Bronchial epithelial cell (primary cell): ENCODE data around the gene HDGF. TPM values are rescaled to one million over a fixed set of nuclear protein-coding genes. Genes with fewer than 3 reads are reported as not detected.
A peak's percentile ranks its signal among the peaks of the same experiment; 100 is the strongest.

Experiments
- DNase-seq: peaks from one replicate; pipeline ENCODE4 v3.0.0-alpha.2; 2010; ENCODE audit warnings: low read depth
- FAIRE-seq: peaks from 2 replicates; lab custom pipeline; 2011; peaks lifted over from hg19 to GRCh38; lab: Jason Lieb, UNC
- H3K27me3 ChIP-seq: 2 replicates; pipeline ENCODE4 v1.5.1; 2011; ENCODE audit warnings: low read length; ENCODE audit not compliant: control insufficient read depth, insufficient read depth
- H3K36me3 ChIP-seq: 2 replicates; pipeline ENCODE4 v1.5.1; 2011; ENCODE audit warnings: low read length; ENCODE audit not compliant: control insufficient read depth, insufficient read depth
- H3K4me3 ChIP-seq: 2 replicates; pipeline ENCODE4 v1.5.1; 2011; ENCODE audit warnings: mild to moderate bottlenecking, low read depth, low read length, control low read depth
- CTCF ChIP-seq: IDR thresholded peaks from 2 replicates; pipeline ENCODE4 v1.5.1; 2011; ENCODE audit warnings: mild to moderate bottlenecking, moderate library complexity, low read length, control low read depth, inconsistent platforms; ENCODE audit not compliant: insufficient read depth, severe bottlenecking
- total RNA-seq: library from RNA; depleted of rRNA; stranded (reverse); fragments of >200 nt; gene quantifications from 2 replicates; pipeline ENCODE4 v1.2.1, GENCODE V29; 2014

HDGF gene
- total RNA-seq, 1 donor from 2014 or later, result 163 TPM

DNA sequence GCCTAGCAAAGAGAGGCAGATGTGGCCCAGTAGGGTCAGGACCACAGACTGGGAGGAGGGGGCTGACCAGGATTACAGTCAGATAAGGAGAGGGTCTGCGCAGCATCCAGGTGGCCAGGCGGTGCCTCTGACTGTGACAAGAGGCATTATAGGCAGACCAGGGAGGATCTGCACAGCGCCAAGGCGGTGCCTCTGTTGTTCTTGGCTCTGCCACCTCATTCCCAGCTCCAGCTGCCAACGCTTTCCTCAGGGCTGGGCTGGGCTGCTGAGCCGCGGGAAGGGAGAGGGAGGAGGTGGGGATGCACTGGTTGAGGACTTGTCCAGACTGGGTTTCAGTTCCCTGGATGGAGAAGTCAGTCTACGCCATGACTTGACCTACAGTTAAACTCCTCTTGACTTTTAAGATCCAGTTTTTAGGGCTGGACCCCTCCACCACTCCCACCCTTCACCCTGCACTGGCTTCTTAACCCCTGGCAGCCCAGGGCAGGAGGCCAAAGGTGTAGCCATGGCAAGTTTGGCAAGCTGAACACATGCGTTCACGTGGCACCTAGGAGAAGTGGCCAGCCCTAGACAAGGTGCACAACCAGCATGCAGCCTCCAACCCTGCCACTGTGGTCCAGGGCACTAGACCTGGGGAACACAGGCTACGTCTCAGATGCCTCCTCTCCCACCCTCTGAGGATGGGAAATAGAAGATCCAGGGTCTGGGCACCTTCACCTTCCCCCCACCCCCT is 41.6 kb downstream of the HDGF start:
- TF ChIP-seq CTCF, result no peak
- Histone ChIP-seq H3K27me3 (no peaks in the 10 kb centered on the region), H3K36me3 (no peaks in the 10 kb centered on the region), H3K4me3 (no peak overlapping the region)
- FAIRE-seq (peak; percentile 95), DNase-seq (peak; percentile 84)

DNA sequence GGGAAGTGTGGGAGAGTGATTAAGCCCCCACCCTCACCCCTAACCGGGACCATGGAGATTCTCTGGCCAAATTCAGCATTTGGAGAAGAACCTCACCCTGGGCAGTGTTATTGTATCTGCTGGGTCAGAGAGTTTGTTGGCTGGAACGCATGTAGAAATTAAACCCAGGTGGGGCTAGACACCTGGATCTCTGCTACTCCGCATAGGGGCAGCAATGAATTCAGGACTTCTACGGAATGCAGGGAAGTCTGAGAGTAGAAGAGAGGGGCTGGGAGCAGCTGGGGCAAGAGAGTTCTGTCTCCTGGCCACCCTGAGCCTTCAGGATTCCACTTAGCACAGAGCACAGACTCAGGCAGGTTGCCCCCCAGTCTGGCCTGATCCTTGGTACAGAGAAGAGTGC is 42.4 kb downstream of the HDGF start:
- no peak for DNase-seq
- FAIRE-seq, result no peak
- TF ChIP-seq CTCF, result no peak
- Histone ChIP-seq H3K27me3 (no peaks in the 10 kb centered on the region), H3K4me3 (no peak overlapping the region), H3K36me3 (no peaks in the 10 kb centered on the region)

- no peaks in the 10 kb centered on the region for H3K27me3 ChIP-seq
- no peak for FAIRE-seq
Observed at GRCh38 chr1:156708218-156708661, 43.2 kb downstream of the HDGF start.

DNA sequence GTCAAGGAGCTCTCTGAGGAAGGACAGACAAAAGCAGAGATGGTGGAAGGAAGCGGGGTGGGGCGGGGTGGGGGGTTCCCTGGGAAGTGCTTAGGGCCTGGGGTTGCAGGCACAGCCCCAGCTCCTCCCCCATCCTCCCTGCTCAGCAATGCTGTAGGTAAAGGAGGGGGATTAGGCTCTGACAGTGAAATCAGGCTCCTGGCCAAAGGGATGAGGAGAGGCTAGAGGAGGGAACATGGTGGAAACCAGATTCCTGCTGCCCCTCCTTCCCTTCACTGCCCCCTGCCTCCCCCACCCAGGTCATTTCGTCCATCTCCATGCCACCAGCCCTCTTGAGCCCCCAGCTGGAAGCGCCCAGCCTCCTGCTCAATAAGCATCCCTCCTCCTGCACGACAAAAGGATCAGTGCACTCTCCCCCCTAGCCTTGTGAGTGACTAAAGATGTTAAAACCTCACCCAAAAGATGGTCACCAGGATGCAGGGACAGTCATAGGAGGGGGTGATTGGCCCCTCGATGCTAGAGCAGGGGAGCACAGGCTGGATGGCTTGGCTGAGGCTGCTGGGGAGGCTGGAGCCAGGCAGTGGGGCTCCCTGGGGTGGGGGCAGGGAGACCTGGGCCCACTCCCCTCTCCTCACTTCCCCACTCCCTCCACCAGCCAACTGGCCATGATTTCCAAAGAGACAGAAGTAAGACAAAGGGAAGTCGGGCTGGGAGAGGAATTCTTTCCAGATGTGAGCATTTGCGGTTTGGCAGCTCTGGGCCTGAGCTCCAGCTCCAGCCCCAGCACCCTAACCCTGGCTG is 43.9 kb downstream of the HDGF start:
- H3K4me3 ChIP-seq, result no peak overlapping the region
- FAIRE-seq, result no peak
- no peaks in the 10 kb centered on the region for H3K27me3 ChIP-seq
- H3K36me3 ChIP-seq, result peaks cover 2% of the 10 kb centered on the region
- no peak for DNase-seq
- TF ChIP-seq CTCF, result no peak

More at GRCh38 chr1:156708218-156708661, 43.2 kb downstream of the HDGF start:
- TF ChIP-seq CTCF, result no peak
- Histone ChIP-seq H3K4me3 (no peak overlapping the region), H3K36me3 (peaks cover 2% of the 10 kb centered on the region)
- DNase-seq, result no peak

- FAIRE-seq (no peak), DNase-seq (no peak)
- TF ChIP-seq CTCF, result no peak
- Histone ChIP-seq H3K27me3 (no peaks in the 10 kb centered on the region), H3K4me3 (peak overlapping the region; percentile 60), H3K36me3 (peaks cover 2% of the 10 kb centered on the region)
Observed at GRCh38 chr1:156706657-156707416, 44.6 kb downstream of the HDGF start.
